HG03565 (cell line): ENCODE results near the gene AGAP2.
"Not testable (repeated sequence)": the region's sequence is repeated elsewhere in the genome, so short reads cannot be mapped to it uniquely, and the experiment has no call there.

Experiments
- ATAC-seq: cut with Tn5 transposase; IDR thresholded peaks from one replicate; pipeline ENCODE4 v1.9.1; 2021; ENCODE audit warnings: mild to moderate bottlenecking, moderate library complexity; ENCODE audit not compliant: unreplicated experiment

AGAP2 gene

DNA sequence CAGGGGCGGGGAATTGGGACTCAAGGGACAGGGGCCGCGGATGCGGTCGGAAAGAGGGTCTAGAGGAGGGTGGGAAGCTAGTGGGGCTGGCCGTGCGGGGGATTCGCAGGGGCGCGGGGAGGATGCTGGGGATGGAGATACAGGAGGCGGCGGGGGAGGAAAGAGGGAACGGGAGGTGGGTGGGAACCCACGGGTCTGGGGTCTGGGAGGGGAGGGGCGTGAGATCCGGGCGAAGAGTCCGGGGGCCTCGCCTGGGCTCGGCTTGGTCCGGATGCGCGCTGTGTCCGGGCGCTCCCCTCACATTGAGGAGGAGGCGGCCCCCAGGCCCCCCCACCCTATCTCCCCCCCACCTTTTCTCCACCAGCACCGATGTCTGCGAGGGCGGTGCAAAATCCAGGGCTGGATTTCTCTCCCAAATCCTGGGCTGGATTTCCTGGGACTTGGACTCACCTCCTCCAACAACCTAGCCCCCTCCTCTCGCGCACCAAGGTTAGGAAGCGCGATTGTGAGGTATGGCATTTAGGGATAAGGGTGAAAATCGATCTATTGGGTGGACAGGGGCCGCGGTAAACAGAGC, at the start of gene AGAP2:
Gene AGAP2, minus strand, starts transcription at position 82 of the 577 bp plus-strand sequence. CDS start 496 bp downstream, outside the sequence.
- ATAC-seq = no peak

DNA sequence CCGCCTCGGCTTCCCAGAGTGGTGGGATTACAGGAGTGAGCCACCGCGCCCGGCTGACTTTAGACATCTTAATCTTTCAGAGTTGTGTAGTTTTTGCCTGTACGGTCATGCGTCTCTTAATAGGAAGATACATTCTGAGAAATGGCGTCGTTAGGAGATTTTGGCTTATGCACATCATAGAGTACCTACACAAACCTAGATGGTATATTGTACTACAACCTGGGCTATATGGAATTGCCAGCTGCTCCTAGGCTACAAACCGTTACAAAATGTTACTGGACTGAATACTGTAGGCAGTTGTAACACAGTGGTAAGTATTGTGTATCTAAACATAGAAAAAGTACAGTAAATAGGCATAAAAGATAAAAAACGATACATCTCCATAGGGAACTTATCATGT, 45.3 kb upstream of the AGAP2 start:
- ATAC-seq = no peak

DNA sequence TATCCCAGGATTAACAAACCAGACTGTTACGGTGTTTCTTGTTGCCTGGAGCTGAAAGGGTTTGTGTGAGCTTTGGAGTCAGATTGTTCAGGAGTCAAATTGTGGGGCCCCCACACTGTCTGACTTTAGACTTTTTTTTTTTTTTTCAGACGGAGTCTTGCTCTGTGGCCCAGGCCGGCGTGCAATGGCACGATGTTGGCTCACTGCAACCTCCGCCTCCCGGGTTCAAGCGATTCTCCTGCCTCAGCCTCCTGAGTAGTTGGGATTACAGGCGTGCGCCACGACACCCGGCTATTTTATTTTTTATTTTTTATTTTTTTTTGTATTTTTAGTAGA, 44.9 kb upstream of the AGAP2 start:
- no peak for ATAC-seq

DNA sequence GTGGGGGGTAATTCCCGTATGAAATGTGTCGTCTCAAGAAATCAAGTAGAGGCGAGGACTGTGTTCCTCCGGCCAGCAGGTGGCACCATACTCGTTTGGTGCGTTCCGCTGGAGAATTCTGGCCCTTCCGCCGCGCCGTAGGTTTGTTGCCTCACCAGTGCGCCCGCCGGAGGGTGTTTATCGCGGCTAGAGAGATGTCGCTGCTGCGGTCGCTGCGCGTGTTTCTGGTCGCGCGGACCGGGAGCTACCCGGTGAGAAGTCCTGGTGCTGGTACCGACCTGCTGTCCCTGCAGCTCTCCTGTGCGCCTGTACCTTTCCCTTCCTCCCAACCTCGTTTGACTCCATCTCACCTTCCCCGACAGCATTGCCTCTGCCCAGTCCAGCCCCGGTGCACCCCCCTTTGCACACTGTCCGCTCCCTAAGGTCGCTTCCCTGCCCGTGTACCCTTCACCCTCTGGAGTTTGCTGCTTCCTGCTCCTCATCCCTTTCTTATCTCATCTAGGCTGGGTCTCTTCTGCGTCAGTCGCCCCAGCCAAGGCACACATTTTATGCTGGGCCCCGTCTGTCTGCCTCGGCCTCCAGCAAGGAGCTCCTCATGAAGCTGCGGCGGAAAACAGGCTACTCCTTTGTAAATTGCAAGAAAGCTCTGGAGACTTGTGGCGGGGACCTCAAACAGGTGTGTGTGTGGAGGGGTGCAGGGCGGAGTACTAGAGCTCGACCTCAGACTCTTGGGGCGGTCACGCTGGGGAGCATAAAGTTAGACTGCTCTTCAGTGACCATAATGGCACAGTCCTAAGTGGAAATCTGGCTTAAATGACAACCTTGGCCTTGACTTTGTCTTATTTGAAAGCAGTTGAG, 44.3 kb upstream of the AGAP2 start, which contains the start of gene TSFM:
Gene TSFM, plus strand, starts transcription at position 180 of the 858 bp plus-strand sequence. Its CDS starts 15 bp downstream, at position 195.
- ATAC-seq = peak; percentile 59

DNA sequence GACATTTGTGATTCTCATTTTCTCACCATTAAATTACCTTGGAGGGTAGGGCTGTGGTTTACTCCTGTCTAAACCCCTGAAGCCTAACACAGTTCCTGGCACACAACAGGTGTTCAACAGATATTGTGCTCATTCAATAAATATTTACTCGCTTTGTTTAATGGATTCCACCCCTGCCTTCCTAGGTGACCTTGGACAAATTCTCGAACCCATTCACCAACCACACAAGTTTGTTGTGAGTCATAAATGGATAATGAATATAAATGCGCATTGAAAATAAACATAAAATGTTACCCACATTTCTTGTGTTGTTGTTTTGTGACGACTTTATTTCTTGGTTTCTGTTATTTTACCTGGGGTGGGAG, 43.7 kb upstream of the AGAP2 start:
- ATAC-seq = no peak

DNA sequence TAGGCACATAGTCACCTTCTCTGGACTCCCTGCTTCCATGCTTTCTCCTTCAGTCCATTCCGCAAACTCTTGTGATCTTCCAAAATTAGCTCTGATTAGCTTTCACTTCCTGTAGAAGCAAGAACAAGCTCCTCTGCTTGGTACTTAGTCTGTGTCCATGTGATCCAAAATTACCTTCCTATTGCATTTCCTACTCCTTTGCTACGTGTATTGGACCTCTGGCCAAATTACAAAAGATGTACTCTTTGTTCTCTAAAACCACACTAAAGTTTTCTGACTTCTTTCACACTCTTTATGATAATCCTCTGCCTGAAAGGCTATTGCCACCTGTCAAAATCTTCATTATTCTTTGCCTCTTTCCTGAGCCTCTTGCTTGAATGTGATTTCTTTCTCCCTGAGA, 43.3 kb upstream of the AGAP2 start:
- no peak for ATAC-seq

DNA sequence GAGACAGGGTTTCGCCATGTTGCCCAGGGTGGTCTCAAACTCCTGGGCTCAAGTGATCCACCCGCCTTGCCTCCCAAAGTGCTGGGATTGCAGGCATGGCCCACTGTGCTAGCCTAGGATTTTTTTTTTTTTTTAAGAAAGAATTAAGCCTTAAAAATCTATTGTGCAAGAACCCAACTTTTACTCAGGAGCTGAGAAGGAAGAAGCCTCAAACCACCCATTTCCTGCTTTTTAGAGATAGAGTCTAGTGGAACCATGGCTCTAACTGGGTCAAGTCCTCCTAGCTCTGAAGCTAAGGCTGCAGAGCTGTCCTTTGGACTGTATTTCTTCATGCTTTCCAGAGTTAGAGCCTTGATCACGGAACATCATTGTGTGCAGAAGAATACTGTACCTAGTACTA, 42.7 kb upstream of the AGAP2 start:
- ATAC-seq = no peak

DNA sequence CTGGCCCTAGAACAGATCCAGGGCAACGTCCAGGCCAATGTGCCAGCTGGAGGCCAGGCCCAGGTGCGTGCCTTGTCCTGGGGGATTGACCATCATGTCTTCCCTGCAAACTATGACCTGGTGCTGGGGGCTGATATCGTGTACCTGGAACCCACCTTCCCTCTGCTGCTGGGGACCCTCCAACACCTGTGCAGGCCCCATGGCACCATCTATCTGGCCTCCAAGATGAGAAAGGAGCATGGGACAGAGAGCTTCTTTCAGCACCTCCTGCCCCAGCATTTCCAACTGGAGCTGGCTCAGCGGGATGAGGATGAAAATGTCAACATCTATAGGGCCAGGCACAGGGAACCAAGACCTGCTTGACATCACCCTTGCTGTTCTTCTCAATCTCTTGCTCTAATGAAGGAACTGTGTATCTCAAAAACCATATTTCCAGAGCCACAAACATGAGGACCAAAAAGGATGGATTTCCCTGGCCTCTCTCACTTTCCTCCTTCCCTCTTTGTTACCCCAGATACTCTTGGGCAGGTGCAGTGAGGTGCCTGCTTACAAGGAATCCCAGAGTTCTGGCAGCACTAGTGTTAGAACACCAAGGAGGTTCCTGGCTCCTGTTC, 41.8 kb upstream of the AGAP2 start:
- ATAC-seq = no peak

DNA sequence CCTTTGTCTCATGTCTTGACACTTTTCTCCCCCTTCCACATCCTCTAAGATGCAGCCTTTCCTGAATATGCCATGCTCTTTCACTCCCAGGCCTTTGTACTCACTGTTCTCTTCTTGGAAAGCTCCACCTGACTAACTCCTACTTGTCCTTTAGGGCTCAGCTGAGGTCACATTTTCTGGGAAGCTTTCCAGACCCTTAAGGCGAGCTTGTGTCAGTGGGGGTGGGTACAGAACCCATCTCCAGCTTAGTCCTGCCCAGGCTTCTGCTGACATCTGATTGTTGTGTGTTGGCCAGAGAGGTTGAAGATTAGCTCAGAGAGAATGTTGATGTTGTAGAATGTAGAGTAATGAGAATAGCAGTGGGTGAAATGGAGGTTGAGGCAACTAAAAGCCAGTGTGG, 41.2 kb upstream of the AGAP2 start:
- ATAC-seq = no peak

DNA sequence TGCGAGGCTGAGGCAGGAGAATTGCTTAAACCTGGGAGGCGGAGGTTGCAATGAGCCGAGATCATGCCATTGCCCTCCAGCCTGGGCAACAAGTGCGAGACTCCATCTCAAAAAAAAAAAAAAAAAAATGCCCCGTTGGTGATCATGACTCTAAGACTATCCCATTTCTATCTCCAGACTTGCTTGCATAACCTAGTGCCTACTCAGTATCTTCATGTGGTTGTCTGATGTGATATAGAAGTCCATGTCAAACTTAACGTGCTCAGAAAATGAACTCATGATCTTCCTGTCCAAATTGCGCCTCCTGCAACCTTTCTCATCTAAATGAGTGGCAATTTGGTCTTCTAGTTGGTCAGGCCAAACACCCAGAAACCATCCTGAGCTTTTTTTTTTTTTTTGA, 39.4 kb upstream of the AGAP2 start:
- ATAC-seq = no peak

DNA sequence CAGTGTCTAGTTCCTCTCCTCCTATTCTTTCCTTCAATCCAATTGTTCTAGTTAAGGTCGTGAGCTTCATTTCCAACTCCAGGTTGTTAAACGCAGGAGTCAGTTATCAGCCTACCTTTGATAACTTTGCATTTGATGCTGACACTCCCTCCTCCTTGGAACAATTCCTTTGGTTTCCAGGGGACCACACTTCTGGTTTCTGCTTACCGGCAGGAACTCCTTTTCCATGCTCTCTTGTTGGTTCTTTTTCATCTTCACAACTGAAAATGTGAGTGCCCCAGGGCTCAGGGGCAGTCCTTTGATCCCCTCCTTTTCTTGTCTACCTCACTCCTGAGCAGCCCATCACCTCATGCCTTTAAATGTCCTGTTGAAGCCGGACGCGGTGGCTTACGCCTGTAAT, 38.8 kb upstream of the AGAP2 start:
- ATAC-seq = no peak

DNA sequence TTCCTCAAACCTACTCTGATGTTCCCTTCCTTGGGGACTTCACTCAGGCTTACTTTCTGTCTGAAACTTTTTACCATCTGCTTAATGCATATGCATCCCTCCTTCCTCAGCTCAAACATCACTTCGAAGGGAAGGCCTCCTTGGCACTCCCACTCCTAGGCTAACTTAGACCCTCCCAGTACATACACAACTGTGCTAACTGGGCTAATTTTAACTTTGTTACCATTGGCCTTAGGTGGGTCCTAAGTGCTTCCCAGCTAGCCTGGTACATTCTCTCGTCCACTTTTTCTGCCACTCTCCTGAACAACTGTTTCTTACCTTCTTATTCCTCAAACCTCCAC, 37.7 kb upstream of the AGAP2 start:
- no peak for ATAC-seq

DNA sequence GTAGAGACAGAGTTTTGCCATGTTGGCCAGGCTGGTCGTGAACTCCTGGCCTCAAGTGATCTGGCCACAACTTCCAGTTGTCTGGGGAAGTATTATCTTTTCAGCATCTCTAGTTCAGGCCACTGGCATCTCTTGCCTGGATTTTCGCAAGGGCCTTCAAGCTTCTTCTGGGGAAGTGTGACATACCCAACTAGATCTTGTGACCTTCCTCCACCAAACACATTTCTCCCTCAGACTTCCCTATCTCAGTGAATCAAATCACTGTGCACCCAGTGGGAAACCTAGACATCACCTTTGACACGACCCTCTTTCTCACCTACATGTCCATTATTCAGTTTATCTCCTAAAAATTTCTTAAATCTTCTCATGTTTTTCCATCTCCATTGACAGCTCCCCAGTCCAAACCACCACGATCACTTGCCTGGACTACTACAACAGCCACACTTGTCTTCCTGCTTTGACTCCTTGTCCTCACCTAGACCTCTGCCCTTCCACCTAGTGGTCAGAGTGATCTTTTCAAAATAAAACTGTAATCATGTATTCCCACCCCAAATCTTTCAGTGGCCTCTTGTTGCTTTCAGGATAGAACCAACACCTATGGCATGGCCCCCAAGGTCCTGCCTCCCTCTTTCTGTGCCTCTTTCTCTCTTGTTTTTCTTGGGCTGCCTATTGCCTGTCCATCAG, 37.2 kb upstream of the AGAP2 start:
- ATAC-seq = no peak

DNA sequence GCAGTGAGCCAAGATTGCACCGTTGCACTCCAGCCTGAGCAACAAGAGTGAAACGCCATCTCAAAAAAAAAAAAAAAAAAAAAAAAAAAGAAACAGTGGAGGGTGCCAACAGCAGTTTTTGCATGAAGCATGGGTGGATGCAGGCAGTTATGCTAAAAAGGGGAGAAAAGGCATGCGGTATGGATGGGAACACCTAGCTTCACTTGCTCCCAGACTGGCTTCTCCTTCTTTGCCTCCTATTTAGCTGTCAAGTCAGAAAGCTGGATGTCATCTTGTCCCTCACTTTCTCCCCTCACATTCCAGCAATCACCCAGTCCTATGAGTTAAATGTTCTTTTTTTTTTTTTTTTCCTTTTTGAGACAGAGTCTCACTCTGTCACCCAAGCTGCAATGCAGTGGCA, 36.5 kb upstream of the AGAP2 start:
- ATAC-seq = no peak

DNA sequence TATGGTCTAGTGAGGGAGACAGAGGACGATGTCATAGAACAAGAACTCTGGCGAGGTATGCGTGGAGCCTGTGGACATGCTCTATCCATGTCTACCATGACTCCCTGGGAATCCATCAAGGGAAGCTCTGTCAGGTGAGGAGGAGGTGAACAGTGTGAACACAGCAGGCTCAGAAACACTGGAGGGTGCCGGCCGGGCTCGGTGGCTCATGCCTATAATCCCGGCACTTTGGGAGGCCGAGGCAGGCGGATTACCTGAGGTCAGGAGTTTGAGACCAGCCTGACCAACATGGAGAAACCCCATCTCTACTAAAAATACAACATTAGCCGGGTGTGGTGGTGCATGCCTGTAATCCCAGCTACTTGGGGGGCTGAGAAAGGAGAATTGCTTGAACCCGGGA, 36.1 kb upstream of the AGAP2 start:
- ATAC-seq = not testable (repeated sequence)

DNA sequence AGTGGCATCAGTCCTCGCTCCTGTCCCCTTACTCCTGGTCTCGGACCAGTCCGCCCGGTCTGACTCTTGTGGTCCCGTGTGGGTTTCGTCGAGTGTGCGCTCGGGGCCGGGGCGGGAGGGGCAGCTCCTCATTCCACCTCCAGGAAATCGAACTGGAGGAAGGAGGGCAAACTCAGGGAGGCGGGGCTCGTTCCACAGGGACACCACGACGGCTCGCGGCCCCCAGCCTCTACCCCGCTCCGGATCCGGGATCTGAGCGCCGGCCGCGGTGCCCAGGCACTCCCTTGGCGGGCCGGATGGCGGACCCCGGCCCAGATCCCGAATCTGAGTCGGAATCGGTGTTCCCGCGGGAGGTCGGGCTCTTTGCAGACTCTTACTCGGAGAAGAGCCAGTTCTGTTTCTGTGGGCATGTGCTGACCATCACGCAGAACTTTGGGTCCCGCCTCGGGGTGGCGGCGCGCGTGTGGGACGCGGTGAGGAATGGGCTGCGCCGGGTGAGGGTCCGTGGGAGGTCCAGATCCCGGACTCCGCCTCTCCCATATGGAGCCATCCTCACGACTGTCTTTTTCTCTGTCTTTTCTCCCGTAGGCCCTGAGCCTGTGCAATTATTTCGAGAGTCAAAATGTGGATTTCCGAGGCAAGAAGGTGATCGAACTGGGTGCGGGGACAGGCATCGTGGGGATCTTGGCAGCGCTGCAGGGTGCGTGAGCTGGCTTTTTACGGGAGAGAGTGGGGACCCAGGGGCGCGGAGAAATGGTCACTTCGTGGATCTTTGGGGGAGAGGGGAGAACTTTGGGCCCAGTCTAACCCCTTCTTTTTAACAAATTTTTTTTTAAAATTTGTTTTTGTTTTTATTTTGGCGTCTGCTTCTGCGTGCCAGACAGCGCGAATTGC, 34.1 kb upstream of the AGAP2 start, which contains the start of gene EEF1AKMT3:
Gene EEF1AKMT3, plus strand, starts transcription at position 186 of the 894 bp plus-strand sequence. Its CDS starts 111 bp downstream, at position 297.
- ATAC-seq = peak; percentile 19

DNA sequence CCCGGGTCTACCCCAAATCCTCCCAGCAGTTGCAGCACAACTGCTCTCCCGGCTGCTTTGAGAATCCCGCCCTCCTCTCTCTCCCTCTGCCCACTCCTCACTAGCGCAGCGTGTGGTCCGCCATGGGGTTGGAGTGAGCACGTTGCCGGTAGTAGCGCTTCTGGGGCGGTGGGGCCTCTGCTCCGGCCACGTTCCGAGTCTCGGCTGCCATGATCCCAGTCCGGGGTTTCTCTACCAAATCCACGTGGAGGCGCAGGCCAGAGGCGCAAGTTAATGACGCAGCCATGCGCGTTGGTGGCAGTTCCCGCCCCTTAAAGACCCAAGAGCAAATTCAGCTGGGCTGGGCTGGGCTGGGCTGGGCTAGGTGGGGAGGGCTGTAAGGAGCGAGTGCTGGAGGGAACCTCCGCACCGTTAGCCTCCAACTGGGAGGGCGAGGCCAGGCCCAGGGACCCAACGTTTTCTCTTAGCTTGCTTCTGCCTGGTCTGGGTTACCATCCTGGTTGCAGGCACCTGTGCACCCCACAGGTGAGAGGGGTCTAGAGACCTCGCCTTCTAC, 33.4 kb upstream of the AGAP2 start, which contains the start of gene METTL1:
Gene METTL1, minus strand, starts transcription at position 233 of the 556 bp plus-strand sequence. Its CDS starts 22 bp downstream, at position 211.
- peak; percentile 77 for ATAC-seq

DNA sequence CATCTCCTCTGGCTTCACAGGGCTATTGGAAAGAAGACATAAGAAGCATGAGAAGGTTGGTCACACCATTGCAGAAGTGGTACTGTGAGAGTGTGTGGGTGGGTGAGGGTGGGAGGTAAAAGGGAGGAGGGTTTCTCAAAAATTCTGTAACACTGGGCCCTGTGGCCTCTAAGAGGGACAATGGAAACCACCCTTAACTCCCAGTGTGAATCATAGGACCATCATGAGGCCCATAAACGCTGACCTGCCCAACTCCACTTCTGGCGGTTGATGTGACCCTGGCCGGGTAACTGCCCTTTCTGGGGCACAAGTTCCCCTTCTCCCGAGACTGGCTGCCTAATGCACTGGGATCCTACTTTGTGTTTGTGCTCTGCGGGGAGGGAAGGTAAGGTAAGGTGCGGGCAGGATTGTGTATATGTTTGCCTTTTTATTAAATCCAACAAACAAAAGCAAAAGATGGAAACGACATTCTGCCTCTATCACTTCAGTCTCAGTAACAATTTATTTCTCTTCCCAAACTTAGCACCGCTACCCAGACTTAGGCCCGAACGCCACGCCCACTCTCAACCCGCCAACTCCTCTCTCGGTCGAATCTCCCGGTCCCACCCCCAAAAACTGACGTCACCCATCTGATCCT, 32.8 kb upstream of the AGAP2 start:
- ATAC-seq = peak; percentile 55

DNA sequence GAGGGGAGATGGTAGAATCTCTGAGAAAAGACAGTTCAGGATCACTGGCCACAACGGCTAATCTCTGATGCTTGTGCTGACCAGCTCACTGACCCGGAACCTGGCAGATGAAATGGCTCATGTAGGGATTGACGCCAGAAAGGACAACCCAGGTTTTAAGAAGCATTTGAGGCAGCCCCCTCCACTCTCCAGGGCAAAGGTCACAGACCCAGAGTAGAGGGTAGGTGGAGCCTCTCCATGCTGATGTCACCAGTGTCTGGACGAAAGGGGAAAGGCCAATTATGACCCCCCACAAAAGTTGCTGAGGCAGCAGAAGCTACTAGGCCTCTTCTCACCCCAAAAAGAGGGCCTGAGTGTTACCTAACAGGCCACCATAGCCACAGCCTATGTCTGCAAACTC, 32.2 kb upstream of the AGAP2 start:
- no peak for ATAC-seq

DNA sequence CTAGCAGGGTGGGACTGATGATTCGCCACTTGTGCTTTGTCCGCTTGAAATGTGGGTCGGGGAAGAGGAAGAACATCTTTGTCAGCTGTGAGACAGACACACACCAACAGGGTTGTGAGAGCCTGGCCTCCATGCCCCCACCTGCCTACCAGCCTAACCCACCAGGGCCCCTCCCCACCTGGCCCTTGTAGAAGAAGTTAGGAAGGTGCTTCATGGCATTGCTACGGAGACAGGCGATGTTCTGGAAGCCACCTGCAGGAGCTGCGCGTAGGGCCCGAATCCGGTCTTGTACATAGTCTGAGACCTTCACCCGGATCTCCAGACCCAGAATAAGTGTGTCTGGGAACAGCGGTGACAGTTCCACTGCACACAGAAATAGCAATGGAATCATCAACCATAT, 31.1 kb upstream of the AGAP2 start:
- no peak for ATAC-seq
